ENCODE measurements around the gene SHROOM1. TPM values are rescaled to one million over a fixed set of nuclear protein-coding genes. Genes with fewer than 3 reads are reported as not detected.

Gene SHROOM1
- total and polyA plus RNA-seq, 9 of the 15 experiments (the other 6 are each of a cell fraction or from before 2014, with no cell fraction given), result 0.44 to 26.5 (median 11.9) TPM

DNA sequence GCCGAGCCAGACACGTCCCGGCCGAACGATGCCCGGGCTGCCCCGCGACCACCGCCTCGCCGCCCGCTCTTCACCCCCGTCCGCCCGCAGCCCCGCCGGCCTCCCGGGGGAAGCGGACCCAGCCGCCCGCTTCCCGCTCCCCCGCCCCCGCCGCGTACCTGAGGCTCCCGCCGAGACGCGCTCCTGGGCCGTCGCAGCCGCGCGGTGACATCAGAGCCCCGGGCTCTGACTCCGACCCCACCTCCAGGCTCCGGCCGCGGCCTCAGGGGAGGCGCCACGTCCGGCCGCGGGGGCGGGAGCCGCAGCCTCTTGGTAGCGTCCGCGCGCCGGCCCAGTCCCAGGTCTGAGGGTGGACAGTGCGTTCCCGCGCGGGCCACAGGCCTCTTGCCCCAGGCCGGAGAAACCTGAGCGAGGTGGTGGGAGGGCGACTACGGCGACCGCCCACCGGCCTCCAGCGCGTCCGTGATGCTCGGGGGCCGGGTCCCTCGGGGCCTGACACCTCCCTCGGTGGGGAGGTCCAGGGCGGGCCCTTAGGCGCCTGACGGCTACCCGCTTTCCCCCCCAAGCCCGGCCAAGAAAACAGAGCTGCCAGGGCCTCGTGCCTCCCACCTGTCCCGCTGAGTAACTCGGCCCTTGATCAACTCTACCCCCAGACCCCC is at the start of gene SHROOM1 (continued):
- TF ChIP-seq, protein P1, sequence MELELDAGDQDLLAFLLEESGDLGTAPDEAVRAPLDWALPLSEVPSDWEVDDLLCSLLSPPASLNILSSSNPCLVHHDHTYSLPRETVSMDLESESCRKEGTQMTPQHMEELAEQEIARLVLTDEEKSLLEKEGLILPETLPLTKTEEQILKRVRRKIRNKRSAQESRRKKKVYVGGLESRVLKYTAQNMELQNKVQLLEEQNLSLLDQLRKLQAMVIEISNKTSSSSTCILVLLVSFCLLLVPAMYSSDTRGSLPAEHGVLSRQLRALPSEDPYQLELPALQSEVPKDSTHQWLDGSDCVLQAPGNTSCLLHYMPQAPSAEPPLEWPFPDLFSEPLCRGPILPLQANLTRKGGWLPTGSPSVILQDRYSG (tag; conservative IDR thresholded peaks at IDR 0.05; ENCODE audit: low read depth), result peak; percentile 71; the same call in 1 of the 2 replicates
- TF ChIP-seq, protein P2, sequence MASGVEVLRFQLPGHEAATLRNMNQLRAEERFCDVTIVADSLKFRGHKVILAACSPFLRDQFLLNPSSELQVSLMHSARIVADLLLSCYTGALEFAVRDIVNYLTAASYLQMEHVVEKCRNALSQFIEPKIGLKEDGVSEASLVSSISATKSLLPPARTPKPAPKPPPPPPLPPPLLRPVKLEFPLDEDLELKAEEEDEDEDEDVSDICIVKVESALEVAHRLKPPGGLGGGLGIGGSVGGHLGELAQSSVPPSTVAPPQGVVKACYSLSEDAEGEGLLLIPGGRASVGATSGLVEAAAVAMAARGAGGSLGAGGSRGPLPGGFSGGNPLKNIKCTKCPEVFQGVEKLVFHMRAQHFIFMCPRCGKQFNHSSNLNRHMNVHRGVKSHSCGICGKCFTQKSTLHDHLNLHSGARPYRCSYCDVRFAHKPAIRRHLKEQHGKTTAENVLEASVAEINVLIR (CRISPR knock-in tag; IDR thresholded peaks at IDR 0.05), result no peak; the same call in 1 of the 2 replicates
- no peak for TF ChIP-seq NFE2L1 (tag; IDR thresholded peaks at IDR 0.05; ENCODE audit: borderline replicate concordance, low read depth)
- TF ChIP-seq GATAD2A (IDR thresholded peaks at IDR 0.05), result no peak
- TF ChIP-seq HDAC3 (IDR thresholded peaks at IDR 0.05; ENCODE audit: borderline replicate concordance, partially characterized antibody), result no peak
- peak in 1 of 2 experiments; percentile 18; a peak in 1 of 4 replicates for TF ChIP-seq RAD21 (CRISPR knock-in tag; conservative IDR thresholded peaks at IDR 0.05 in 1 of 2, IDR thresholded peaks at IDR 0.05 in 1 of 2)
- TF ChIP-seq, protein P3, sequence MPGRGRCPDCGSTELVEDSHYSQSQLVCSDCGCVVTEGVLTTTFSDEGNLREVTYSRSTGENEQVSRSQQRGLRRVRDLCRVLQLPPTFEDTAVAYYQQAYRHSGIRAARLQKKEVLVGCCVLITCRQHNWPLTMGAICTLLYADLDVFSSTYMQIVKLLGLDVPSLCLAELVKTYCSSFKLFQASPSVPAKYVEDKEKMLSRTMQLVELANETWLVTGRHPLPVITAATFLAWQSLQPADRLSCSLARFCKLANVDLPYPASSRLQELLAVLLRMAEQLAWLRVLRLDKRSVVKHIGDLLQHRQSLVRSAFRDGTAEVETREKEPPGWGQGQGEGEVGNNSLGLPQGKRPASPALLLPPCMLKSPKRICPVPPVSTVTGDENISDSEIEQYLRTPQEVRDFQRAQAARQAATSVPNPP (IDR thresholded peaks at IDR 0.05; ENCODE audit: borderline replicate concordance, insufficient read depth, insufficient read length), result no peak
- TF ChIP-seq, protein P4, sequence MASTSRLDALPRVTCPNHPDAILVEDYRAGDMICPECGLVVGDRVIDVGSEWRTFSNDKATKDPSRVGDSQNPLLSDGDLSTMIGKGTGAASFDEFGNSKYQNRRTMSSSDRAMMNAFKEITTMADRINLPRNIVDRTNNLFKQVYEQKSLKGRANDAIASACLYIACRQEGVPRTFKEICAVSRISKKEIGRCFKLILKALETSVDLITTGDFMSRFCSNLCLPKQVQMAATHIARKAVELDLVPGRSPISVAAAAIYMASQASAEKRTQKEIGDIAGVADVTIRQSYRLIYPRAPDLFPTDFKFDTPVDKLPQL (IDR thresholded peaks at IDR 0.05; ENCODE audit: extremely low read depth, insufficient read length), result no peak
- no peak for TF ChIP-seq ZNF24 (IDR thresholded peaks at IDR 0.05)
- no peak for TF ChIP-seq ZFPM2 (CRISPR knock-in tag; IDR thresholded peaks at IDR 0.05)
- no peak for TF ChIP-seq PRMT5 (CRISPR knock-in tag; IDR thresholded peaks at IDR 0.05)
- peak in 1 of 2 experiments; percentile 16; a peak in 1 of 4 replicates for TF ChIP-seq SIN3A (IDR thresholded peaks at IDR 0.05; ENCODE audit: borderline replicate concordance in 2 of 2, control insufficient read depth in 1 of 2, low read depth in 2 of 2, low read length in 2 of 2)
- TF ChIP-seq HIVEP1 (CRISPR knock-in tag; IDR thresholded peaks at IDR 0.05), result no peak
- no peak for TF ChIP-seq PURB (CRISPR knock-in tag; IDR thresholded peaks at IDR 0.05; ENCODE audit: low read depth)
- TF ChIP-seq ZNF589 (CRISPR knock-in tag; IDR thresholded peaks at IDR 0.05; ENCODE audit: low read depth), result no peak
- no peak for TF ChIP-seq ZKSCAN3 (CRISPR knock-in tag; IDR thresholded peaks at IDR 0.05)
- no peak for TF ChIP-seq JUNB (CRISPR knock-in tag; conservative IDR thresholded peaks at IDR 0.05)
- TF ChIP-seq ARID2 (IDR thresholded peaks at IDR 0.05), result no peak
- no peak for TF ChIP-seq PYGO2 (tag; IDR thresholded peaks at IDR 0.05)
- TF ChIP-seq ZNF586 (CRISPR knock-in tag; conservative IDR thresholded peaks at IDR 0.05), result no peak
- TF ChIP-seq U2AF1 (optimal IDR thresholded peaks at IDR 0.05; ENCODE audit: low read depth, low read length), result no peak
- TF ChIP-seq, protein P5, sequence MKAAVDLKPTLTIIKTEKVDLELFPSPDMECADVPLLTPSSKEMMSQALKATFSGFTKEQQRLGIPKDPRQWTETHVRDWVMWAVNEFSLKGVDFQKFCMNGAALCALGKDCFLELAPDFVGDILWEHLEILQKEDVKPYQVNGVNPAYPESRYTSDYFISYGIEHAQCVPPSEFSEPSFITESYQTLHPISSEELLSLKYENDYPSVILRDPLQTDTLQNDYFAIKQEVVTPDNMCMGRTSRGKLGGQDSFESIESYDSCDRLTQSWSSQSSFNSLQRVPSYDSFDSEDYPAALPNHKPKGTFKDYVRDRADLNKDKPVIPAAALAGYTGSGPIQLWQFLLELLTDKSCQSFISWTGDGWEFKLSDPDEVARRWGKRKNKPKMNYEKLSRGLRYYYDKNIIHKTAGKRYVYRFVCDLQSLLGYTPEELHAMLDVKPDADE (conservative IDR thresholded peaks at IDR 0.05; ENCODE audit: control insufficient read depth, low read depth, low read length), result no peak
- no peak for TF ChIP-seq TAF9B (IDR thresholded peaks at IDR 0.05; ENCODE audit: partially characterized antibody)
- no peak for TF ChIP-seq ZNF436 (CRISPR knock-in tag; IDR thresholded peaks at IDR 0.05)

Measured in K562 (cell line).